HTERT RPE-1 (cell line): Measurements from ENCODE around the gene TRIM44.
"Not testable (repeated sequence)": the region's sequence is repeated elsewhere in the genome, so short reads cannot be mapped to it uniquely, and the experiment has no call there.

ENCODE experiments used
- in situ Hi-C: fragments of 300-500 bp; cut with MboI; formaldehyde crosslinking; loops from 4 replicates; pipeline ENCODE4 v1.14.3; 2020; ENCODE audit warnings: low sequenced_read_pairs

The TRIM44 gene

DNA sequence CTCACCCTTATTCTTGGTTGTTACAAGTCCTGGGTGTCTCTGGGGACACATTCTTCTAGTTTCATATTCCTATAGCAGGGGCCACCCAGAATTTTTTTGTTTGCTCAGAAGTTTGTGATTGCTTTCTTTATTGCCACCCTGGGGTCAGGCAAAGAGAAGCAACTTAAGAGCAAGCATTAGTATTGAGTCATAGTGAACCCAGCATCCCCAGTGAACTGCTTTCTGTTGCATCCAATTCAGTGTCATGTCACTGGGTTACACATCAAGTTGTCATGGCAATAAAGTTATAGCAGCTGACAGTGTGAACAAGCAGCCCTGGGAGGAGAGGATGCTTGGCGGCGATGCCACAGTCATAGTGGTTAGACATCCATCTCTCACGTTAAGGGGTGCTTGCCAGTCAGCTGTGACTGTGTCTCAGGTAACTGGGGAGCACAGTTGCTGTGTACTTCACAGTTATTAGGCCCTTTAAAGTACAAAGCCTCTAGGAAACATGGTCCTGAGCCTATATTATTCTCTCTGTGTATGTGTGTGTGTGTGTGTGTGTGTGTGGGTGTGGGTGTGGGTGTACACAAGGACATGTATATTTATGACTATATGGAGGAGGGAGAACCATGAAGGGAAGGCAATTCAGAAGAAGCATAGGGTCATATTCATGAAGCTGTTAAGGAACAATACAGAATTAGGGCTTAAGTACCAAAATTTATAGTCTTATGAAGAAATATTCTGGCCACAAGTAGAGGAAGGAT is 52.5 kb downstream of the TRIM44 start:
- in situ Hi-C loops: no loop called here

DNA sequence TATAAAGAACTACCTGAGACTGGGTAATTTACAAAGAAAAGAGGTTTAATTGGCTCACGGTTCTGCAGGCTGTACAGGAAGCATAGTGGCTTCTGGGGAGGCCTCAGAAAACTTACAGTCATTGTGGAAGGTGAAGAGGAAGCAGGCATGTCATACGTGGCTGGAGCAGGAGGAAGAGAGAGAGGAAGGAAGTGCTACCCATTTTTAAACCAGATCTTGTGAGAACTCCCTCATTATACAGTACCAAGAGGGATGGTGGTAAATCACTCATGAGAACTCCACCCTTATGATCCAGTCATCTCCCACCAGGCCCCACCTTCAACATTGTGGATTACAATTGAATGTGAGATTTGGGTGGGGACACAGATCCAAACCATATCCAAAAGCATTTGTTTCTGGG is 53.1 kb downstream of the TRIM44 start:
- in situ Hi-C loops: not testable (repeated sequence)

GRCh38 chr11:35717043-35717442 is 54.5 kb downstream of the TRIM44 start:
- in situ Hi-C loops: no loop called here

DNA sequence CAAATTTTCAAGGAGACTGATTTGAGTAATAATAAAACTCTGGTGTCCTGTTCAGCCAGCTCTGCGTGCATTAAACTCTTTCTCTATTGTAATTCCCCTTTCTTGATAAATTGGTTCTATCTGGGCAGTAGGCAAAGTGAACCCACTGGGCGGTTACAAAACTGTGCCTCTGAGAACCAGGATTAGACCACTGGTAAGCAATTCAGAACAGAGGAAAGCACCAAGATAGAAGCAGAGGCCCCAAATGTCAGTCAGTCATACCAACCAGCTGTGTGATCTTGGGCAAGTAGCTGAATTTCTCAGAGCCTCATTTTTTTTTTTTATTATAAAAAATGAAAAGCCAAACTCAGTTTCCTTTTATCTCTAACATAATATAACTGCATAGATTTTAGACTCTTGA is 54.9 kb downstream of the TRIM44 start:
- in situ Hi-C loops: no loop called here

GRCh38 chr11:35721651-35722282 is 59.2 kb downstream of the TRIM44 start:
- in situ Hi-C loops: no loop called here

GRCh38 chr11:35722641-35723040 is 60.1 kb downstream of the TRIM44 start:
- in situ Hi-C loops: no loop called here

- in situ Hi-C loops: no loop called here
These were observed 60.9 kb downstream of the TRIM44 start for GRCh38 chr11:35723493-35723892.

- in situ Hi-C loops: no loop called here
These were observed 61.3 kb downstream of the TRIM44 start for GRCh38 chr11:35723913-35724312.

- in situ Hi-C loops: no loop called here
These were observed 63.3 kb downstream of the TRIM44 start for GRCh38 chr11:35725885-35726284.

GRCh38 chr11:35727140-35727539 is 64.6 kb downstream of the TRIM44 start:
- in situ Hi-C loops: no loop called here

- in situ Hi-C loops: no loop called here
These were observed 67.7 kb downstream of the TRIM44 start for GRCh38 chr11:35730254-35730653.

- in situ Hi-C loops: no loop called here
These were observed 72.3 kb downstream of the TRIM44 start for GRCh38 chr11:35734669-35735410.

GRCh38 chr11:35735411-35735810 is 72.8 kb downstream of the TRIM44 start:
- in situ Hi-C loops: no loop called here

DNA sequence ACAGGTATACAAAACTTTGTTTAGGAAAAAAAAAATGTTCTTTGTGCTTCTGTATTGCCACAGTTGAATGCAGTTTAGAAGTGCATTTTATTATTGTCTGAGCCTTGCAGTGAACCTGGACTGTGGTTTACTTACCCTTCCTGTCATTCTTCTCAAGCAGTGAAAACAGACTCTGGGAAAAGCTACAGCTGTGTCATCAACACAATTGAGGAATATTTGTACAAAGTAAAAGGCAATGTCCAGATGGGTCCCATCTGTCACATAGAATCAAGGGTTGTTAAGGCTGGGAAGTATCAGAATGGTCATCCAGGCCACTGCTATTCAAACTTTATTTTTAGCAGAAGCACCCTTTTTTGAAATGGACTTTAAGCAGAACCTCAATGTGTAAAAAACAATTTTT is 73.3 kb downstream of the TRIM44 start:
- in situ Hi-C loops: no loop called here

GRCh38 chr11:35736952-35737351 is 74.4 kb downstream of the TRIM44 start:
- in situ Hi-C loops: no loop called here

- in situ Hi-C loops: no loop called here
These were observed 77.7 kb downstream of the TRIM44 start for GRCh38 chr11:35740061-35740799.

GRCh38 chr11:35742707-35743454 is 80.3 kb downstream of the TRIM44 start:
- in situ Hi-C loops: no loop called here

DNA sequence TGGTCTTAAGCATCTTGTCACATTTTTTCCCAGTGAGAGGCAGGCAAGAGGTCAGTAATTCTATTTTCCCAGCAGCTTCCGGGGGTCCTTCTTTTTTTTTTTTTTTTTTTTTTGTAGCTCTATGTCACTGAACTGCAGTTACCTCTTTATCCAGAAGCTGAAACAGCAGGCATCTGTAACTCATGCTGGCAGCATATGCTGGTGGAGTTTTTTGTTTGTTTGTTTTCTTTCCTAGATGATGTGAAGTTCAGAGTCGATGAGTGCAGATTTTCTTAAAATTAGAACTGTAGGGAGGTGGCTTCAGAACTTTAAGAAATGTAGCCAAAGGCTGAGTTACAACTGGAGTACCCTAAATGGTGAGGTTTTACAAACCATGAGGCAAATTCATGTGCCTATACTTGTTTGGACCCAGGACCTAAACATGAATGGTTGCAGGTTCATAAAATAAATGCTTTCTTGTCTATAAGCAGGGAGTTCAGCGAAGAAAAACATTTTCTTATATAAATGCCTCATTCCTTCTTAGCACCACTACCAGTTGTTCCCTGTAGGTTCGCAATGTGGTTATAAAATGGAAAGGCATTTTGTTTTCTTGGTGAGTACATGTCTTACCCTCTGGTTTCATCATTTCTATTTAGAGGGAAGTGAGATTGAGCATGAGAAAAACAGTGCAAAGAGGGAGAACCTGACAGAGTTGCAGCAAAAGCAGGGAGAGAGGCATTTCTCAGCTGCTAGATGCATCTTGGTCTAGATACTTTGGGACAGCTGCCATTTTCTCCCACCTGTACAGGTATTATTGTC is 84.0 kb downstream of the TRIM44 start:
- in situ Hi-C loops: no loop called here

DNA sequence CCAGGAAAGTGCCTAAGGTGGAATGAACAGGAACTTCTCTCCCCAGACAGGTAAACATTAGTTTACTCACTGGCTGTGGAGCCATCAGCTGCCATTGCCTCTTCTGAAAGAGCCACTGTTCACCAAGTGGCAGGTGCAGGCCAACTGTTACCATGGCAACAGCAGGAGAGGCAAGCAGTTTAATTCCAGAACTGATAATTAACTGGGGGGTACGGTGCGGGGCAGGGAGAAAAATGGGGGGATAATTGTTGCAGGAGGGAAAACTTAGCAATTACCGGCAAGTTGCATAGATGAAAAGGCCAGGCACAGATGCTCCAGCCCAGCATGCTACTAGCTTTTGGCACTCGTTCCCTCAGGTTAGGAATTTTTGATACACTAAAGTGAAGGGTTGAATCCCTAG is 85.1 kb downstream of the TRIM44 start:
- in situ Hi-C loops: no loop called here

DNA sequence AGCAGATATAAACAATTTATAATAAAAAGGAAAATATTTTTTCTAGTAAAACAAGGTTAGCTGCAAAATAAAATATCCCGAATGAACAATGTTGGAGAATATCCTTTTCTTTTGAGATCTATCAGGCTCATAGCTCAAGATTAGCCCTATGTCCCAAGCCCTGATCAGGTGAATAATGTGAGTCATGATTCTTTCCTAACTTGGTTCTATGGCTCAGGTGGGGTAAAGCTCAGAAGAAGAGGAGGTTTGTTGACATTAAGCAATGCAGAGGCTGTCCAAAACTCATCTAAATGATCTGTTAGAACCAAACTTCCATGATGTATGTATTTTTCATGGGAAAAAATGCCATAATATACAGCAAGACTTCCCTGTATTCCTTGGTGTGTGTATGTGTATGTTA is 86.1 kb downstream of the TRIM44 start:
- in situ Hi-C loops: no loop called here
